Activated CD8-positive, alpha-beta T cell treated with anti-CD3 and anti-CD28 coated beads for 36 hours (primary cell): ENCODE results near the gene TCF7L2. TPM values are rescaled to one million over a fixed set of nuclear protein-coding genes. Genes with fewer than 3 reads are reported as not detected.

Experiments
- ATAC-seq: fragments of 200-7000 bp; cut with Tn5 transposase; one replicate; pipeline ENCODE4 v1.10.0; 2021; ENCODE audit warnings: mild to moderate bottlenecking, moderate library complexity
- CTCF ChIA-PET: fragments of 350-600 bp; sonication (Branson Sonifier 250); formaldehyde crosslinking; loops from one replicate; lab custom pipeline; 2021; ENCODE audit warnings: antibody characterized with exemption; lab: Charles Lee
- POLR2A ChIA-PET: fragments of 350-600 bp; sonication (Branson Sonifier 250); formaldehyde crosslinking; loops from one replicate; lab custom pipeline; 2021; ENCODE audit warnings: antibody characterized with exemption; lab: Charles Lee
- DNase-seq: peaks from one replicate; pipeline ENCODE4 v3.0.0-alpha.2; 2020
- H3K27ac Mint-ChIP-seq: one replicate; pipeline ENCODE4 v1.8.0; 2021; ENCODE audit warnings: mild to moderate bottlenecking, mixed read lengths
- H3K27me3 Mint-ChIP-seq: one replicate; pipeline ENCODE4 v1.8.0; 2021; ENCODE audit warnings: mixed read lengths
- H3K36me3 Mint-ChIP-seq: one replicate; pipeline ENCODE4 v1.8.0; 2021; ENCODE audit warnings: low read depth, mixed read lengths
- H3K4me1 Mint-ChIP-seq: one replicate; pipeline ENCODE4 v1.8.0; 2021; ENCODE audit warnings: low read depth, mixed read lengths
- H3K4me3 Mint-ChIP-seq: one replicate; pipeline ENCODE4 v1.8.0; 2021; ENCODE audit warnings: mild to moderate bottlenecking, moderate library complexity, mixed read lengths
- H3K9me3 Mint-ChIP-seq: one replicate; pipeline ENCODE4 v1.8.0; 2021; ENCODE audit warnings: mixed read lengths
- intact Hi-C: fragments of 100-400 bp; cut with micrococcal nuclease; formaldehyde crosslinking; loops from one replicate; pipeline ENCODE4 v1.10.0; 2022
- total RNA-seq, 2 experiments: library from RNA; stranded (reverse); gene quantifications; one replicate each; pipeline ENCODE4 v1.2.3, GENCODE V29; 2021
- TF ChIP-seq, protein P1 (sequence below): fragments of 200-600 bp; IDR thresholded peaks from one replicate; pipeline ENCODE4 v1.8.0; 2022; ENCODE audit warnings: antibody characterized with exemption, mild to moderate bottlenecking

Gene TCF7L2
- total RNA-seq, 2 experiments from 2014 or later, result 1.5 to 1.6 TPM

GRCh38 chr10:112985690-112986543 lies 35.9 kb downstream of the TCF7L2 start:
- Mint-ChIP-seq H3K9me3 (no peaks in the 10 kb centered on the region), H3K4me1 (peaks cover 30% of the 10 kb centered on the region), H3K27me3 (peaks cover 57% of the 10 kb centered on the region), H3K27ac (no peak overlapping the region), H3K36me3 (no peaks in the 10 kb centered on the region), H3K4me3 (no peak overlapping the region)
- ChIA-PET CTCF (interaction anchor here (1.2 to 1.7 kb wide), 3 partner anchors 25 to 264 kb away, joined by 3 to 7 read pairs (median 5); no protein-coding TSS in a partner anchor), POLR2A (interaction anchor here (0.8 to 1.0 kb wide), 3 partner anchors 14 to 30 kb away, joined by 3 read pairs; no protein-coding TSS in a partner anchor)
- TF ChIP-seq, protein P1, sequence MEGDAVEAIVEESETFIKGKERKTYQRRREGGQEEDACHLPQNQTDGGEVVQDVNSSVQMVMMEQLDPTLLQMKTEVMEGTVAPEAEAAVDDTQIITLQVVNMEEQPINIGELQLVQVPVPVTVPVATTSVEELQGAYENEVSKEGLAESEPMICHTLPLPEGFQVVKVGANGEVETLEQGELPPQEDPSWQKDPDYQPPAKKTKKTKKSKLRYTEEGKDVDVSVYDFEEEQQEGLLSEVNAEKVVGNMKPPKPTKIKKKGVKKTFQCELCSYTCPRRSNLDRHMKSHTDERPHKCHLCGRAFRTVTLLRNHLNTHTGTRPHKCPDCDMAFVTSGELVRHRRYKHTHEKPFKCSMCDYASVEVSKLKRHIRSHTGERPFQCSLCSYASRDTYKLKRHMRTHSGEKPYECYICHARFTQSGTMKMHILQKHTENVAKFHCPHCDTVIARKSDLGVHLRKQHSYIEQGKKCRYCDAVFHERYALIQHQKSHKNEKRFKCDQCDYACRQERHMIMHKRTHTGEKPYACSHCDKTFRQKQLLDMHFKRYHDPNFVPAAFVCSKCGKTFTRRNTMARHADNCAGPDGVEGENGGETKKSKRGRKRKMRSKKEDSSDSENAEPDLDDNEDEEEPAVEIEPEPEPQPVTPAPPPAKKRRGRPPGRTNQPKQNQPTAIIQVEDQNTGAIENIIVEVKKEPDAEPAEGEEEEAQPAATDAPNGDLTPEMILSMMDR, result no peak
- ATAC-seq, result peak; percentile 84
- peak; percentile 49 for DNase-seq
- intact Hi-C loops, result no loop called here

GRCh38 chr10:112986544-112987190 lies 36.6 kb downstream of the TCF7L2 start:
- H3K27ac Mint-ChIP-seq, result no peak overlapping the region
- no peak overlapping the region for H3K4me3 Mint-ChIP-seq
- peaks cover 54% of the 10 kb centered on the region for H3K27me3 Mint-ChIP-seq
- peaks cover 22% of the 10 kb centered on the region for H3K4me1 Mint-ChIP-seq
- H3K9me3 Mint-ChIP-seq, result no peaks in the 10 kb centered on the region
- peak; percentile 3 for ATAC-seq
- DNase-seq, result no peak
- POLR2A ChIA-PET, result interaction anchor here (0.8 to 1.0 kb wide), 3 partner anchors 13 to 21 kb away, joined by 3 read pairs; no protein-coding TSS in a partner anchor
- H3K36me3 Mint-ChIP-seq, result no peaks in the 10 kb centered on the region
- intact Hi-C loops, result no loop called here
- TF ChIP-seq, protein P1, result no peak
- CTCF ChIA-PET, result interaction anchor here (1.2 to 1.7 kb wide), 3 partner anchors 26 to 265 kb away, joined by 3 to 7 read pairs (median 5); no protein-coding TSS in a partner anchor

DNA sequence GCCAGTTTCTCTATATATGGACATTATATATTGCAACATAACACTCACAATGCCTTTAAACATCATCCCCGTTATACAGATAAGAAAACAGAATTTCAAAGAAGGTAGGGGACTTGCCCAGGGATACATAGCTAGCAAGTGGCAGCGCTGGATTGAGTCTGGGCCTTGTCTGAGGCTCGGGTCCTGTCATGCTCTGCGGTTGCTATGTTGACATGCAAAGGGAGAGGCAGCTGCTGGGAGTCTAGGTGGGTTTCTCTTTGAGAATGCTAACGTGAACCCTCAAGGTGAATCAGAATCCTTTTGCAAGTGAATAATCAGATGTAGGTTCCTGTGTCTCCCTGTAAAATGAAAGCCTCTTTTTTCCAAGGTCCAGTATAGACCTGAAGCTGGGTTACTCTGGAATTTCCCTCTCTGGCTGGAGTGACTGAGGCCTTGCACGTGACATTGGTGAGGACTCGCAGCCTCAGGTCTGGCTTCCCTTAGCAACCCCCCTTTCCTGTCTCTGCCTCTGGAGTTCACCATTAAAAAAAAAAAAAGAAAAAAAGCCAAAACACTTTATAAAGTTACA lies 38.9 kb downstream of the TCF7L2 start:
- H3K4me1 Mint-ChIP-seq, result peaks cover 19% of the 10 kb centered on the region
- intact Hi-C loops, result no loop called here
- TF ChIP-seq, protein P1, result no peak
- CTCF ChIA-PET, result no interaction called here
- H3K27ac Mint-ChIP-seq, result no peak overlapping the region
- peaks cover 50% of the 10 kb centered on the region for H3K27me3 Mint-ChIP-seq
- H3K9me3 Mint-ChIP-seq, result no peaks in the 10 kb centered on the region
- POLR2A ChIA-PET, result interaction anchor here (0.6 kb wide), 1 partner anchor 9 kb away, joined by 3 read pairs; no protein-coding TSS in a partner anchor
- H3K36me3 Mint-ChIP-seq, result no peaks in the 10 kb centered on the region
- no peak overlapping the region for H3K4me3 Mint-ChIP-seq
- DNase-seq (no peak), ATAC-seq (no peak)

DNA sequence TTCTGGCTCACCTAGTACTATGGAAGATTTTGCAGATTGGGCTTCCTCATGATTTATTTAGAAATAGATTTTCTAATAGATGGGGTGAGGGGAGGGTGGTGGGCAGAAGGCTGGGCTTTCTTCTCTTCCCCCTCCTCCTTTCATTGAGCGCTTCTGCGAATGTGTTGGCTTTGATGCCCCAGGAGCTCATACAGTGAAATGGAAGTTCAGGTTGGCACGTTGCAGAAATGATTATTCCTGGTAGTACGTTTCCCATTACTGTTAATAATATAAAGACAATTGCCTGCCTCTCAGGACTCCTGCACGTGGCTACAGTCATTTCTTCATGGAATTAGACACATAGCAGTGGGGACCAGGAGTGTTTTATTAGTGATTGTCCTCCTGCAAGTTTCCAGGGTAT lies 39.8 kb downstream of the TCF7L2 start:
- DNase-seq (no peak), ATAC-seq (no peak)
- Mint-ChIP-seq H3K9me3 (no peaks in the 10 kb centered on the region), H3K27ac (no peak overlapping the region), H3K36me3 (no peaks in the 10 kb centered on the region), H3K27me3 (peaks cover 44% of the 10 kb centered on the region), H3K4me1 (peaks cover 19% of the 10 kb centered on the region), H3K4me3 (no peak overlapping the region)
- intact Hi-C loops, result loop anchor here (10.0 kb wide), 1 partner anchor 55 kb away; no protein-coding TSS in a partner anchor
- CTCF ChIA-PET, result no interaction called here
- POLR2A ChIA-PET, result no interaction called here
- TF ChIP-seq, protein P1, result no peak
